Left forelimb (tissue), 1 donor: Measurements from ENCODE around the gene ABI2.
"Not testable (repeated sequence)": the region's sequence is repeated elsewhere in the genome, so short reads cannot be mapped to it uniquely, and the experiment has no call there.

Source experiments
- DNase-seq: peaks from one replicate; pipeline ENCODE4 v3.0.0-alpha.2; 2018; ENCODE audit warnings: low spot score

ABI2 gene

DNA sequence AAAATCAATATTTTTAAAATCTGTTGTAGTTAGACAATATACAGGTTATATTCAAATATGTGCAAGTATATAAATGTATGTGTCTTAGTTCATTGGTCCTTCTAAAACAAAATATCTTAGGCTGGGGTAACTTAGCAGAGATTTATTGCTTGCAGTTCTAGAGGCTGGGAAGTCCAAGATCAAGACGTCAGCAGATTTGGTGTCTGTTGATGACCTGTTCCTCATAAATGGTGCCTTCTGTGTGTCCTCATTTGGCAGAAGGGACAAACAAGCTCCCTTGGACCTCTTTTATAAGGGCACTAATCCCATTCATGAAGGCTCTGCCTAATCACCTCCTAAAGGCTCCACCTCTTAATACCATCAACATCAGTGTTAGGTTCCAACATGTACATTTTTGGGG is 31.3 kb downstream of the ABI2 start:
- DNase-seq: no peak

DNA sequence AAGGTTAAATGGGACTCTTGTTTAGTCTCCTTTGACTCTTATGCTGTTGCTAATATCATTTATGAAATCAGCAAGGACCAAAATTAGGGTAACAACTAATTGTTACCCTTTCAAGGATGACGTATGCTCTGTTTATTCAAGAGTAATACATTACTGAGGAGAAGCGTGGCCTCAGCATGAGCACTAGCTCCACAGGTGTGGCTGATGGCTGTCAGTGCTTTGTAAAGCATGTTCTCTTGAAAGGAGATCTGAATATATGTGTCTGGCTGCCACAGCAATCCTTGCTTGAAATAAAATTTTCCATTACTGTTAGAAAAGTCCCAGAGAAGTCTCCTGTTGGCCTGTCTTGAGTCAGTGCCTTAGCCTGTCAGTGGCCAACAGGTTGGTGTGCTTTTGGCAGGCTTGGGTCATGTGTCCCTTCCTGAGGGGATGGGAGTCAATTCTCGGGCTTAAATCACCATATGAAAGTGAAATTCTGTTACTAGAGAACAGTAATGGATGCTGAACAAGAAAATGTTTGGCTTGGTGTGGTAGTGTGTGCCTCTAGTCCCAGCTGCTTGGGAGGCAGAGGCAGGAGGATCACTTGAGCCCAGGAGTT is 32.7 kb downstream of the ABI2 start:
- DNase-seq: no peak

DNA sequence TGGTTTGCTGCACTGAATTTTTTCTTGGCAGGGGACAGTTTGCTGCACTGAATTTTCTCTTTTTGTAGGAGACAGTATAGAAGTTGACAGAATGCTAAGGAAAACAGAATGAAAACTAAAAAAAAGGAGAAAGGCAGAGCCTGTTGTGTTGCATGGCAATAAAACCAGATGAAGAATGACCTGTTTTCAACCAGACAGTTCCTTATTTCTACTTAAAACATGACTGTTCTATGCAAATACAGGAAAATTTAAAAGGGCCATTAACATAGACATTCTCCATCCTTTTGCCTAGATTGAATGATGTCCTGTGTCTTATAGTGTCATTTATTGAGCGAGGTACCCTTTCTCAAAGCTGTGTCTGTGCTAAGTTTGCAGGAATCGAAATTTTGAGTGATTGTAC is 33.3 kb downstream of the ABI2 start:
- no peak for DNase-seq

DNA sequence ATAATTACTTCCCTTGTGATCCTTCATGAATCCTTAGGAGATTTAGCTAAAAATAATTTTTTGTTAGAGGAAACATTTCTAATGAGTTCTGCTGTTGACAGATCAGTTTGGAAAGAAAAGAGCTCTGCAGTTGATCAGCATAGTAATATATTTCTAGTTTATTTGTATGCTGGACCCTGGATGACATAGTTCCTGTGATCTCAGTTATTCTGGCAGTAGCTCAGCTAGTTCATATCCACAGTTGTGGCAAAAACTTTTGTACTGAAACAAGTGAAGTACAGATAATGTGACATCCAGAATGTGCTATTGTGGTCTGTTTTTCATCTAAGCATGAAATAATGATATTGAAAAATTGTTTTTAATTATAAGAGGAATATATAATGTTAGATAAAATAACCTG is 33.7 kb downstream of the ABI2 start:
- DNase-seq: no peak

DNA sequence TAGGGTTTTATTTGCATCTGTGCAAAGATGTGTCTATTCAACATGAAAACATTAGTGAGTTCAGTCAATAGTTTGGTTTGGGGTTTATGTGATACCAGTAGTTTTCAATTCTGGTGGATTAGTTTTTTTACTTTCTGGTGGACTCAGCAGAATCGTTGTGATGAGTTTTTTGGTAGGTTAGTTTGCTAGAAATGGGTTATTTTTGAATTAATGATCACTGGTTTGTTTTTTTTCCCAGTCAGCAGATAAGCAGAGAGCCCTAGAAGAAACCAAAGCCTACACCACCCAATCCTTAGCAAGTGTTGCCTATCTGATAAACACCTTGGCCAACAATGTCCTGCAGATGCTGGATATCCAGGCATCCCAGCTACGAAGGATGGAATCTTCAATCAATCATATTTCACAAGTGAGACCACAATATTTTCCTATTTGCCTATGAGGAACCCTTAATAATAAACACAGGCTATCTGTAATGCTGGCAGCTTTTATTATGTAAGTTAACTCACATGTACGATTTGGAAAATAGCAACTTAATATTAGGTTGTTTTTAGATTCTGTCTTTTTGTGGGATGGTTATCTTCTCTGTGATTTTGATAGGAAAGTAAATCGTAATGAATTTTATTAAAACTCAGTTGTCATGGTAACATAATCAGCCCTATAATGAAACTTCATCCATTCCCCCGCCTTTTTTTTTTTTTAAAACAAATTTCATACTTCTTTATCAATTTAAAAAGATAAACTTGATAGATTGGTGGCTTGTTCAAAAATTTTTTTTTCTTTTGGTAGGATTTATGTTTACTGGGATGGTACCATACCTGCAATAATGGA is 38.7 kb downstream of the ABI2 start:
- no peak for DNase-seq

DNA sequence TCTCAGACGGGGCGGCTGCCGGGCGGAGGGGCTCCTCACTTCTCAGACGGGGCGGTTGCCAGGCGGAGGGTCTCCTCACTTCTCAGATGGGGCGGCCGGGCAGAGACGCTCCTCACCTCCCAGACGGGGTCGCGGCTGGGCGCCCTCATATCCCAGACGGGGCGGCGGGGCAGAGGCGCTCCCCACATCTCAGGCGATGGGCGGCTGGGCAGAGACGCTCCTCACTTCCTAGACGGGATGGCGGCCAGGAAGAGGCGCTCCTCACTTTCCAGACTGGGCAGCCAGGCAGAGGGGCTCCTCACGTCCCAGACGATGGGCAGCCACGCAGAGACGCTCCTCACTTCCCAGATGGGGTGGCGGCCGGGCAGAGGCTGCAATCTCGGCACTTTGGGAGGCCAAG is 44.5 kb downstream of the ABI2 start:
- not testable (repeated sequence) for DNase-seq

DNA sequence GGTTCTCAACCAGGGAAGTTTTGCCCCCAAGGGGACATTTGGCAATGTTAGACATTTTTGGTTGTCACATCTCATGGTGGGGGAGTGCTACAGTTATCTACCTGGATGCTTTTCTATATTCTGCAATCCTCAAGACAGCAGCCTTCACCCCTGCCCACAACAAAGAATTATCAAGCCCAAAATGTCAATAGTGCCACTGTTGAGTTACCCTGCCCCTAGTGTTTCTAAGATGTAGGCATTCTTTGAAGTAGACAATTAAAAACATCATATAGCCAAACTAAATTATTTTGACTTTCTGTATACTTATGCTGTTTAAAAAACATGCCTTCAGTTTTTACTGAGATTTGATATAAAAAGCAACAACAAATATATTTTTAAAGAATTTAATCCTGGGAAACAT is 48.0 kb downstream of the ABI2 start:
- DNase-seq: no peak

DNA sequence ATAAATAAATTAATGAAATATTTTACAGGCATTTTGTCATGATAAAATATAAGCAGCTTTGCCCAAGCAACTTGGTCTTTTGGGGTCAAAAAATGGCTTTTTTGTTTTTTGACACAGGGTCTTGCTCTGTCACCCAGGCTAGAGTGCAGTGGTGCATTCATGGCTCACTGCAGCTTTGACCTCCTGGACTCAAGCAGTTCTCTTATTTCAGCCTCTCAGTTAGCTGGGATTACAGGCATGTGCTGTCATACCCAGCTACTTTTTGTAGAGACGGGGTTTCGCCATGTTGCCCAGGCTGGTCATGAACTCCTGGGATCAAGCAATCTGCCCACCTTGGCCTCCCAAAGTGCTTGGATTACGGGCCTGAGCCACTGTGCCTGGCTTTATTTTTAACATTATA is 51.0 kb downstream of the ABI2 start:
- DNase-seq: no peak

DNA sequence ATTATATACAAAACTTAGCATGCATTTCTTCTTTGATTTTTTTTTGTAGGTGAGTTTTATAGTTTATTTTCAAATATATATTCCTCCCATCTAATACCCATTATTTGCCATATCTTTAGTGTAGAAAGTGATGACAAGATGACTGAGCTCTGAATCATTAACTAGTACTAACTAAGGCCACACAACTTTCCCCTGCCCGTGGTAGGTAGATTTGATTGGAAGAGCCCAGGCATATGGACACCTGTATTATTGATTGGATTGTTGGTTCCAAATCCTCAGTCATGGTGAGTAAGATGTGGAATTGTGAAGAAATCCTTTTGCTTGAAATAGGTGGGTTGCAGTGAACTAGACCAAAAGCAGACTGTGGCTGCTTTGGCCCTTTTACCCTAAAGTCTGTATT is 54.8 kb downstream of the ABI2 start:
- DNase-seq: no peak

DNA sequence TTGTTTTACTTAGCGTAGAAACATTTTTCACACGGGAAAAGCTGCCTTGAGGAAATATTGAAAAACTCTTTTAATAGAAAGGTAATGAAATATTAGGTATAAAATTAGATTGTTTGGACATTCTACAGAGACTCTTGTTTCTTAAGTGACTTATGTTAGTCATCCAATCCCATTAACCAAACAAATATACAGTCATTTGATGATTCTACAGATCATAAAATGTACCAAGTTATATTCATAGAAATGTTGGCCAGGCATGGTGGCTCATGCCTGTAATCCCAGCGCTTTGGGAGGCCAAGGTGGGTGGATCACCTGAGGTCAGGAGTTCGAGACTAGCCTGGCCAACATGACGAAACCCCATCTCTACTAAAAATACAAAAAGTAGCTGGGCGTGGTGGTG is 60.0 kb downstream of the ABI2 start:
- not testable (repeated sequence) for DNase-seq

DNA sequence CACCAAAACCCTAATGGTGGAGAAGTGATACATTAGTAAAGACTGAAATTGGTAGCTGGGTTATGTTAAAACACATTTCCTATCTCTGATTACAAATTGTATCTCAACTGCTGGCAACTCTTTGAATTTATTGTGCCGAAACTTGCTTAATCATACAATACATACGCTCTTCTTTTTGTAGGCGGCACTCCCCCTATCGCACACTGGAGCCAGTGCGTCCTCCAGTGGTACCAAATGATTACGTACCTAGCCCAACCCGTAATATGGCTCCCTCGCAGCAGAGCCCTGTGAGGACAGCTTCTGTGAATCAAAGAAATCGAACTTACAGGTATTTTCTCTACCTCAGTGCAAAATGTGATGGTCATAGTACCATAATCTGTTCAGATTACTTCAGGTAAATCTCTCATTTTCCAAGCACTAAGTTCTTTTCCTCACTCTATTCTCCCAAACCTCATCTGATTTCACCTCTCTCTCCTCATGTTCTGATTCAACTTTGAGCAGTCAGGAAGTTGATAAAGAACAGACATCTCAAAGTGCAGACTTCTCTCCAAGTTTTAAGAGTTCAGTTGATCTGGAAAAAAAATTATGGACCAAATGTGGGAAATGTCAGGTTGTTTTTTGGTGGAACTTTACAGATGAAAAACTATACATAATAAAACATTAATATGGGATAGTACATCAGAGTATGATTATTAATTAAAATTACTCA is 66.5 kb downstream of the ABI2 start:
- no peak for DNase-seq

DNA sequence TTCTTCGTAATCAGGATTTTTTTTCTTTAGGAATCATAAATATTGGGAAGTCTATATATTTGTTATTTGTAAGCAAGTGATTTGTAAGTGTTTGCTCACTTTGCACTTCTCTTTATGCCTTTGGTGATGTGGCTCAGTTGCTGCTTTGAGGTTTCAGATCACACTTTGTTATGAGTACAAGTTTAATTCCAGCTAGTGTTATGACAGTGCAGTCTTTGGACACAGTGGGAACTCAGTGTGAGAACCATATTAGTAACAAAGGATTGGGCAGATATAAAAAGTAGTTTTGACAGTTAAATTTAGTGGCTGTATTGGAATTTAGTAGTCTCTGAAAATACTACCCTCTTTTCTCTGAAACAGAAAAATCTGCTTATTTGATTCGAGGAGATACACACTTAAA is 67.7 kb downstream of the ABI2 start:
- DNase-seq: no peak

DNA sequence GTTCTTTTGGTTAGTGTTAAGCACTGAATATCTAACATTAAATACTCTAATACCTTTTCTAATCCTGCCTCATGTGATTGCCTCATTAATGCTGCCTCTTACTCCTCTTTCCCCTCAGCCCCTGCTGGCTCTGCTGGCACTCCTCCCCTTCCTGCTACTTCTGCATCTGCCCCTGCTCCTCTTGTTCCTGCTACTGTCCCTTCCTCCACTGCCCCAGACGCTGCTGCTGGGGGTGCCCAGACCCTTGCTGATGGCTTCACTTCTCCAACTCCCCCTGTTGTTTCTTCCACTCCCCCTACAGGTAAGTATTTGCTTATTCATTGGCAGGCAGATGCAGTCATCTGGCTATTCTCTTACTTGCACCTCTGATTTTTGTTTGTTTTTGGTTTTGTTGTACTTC is 68.5 kb downstream of the ABI2 start:
- no peak for DNase-seq

DNA sequence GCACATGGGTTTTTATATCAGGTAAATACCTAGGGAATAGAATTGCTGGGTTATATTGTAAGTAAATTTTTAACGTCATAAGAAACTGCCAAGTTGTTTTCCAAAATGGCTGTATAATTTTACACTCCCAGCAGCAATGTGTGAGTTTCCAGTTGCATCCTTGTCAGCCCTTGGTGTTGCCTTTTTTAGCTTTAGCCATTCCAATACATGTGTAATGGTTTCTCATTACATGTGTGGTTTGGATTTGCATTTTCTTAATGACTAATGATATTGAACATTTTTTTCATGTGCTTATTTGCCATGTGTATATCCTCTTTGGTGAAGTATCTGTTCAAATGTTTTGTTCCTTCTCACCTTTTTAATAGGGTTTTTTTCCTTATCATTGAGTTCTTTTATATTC is 70.8 kb downstream of the ABI2 start:
- DNase-seq: no peak

DNA sequence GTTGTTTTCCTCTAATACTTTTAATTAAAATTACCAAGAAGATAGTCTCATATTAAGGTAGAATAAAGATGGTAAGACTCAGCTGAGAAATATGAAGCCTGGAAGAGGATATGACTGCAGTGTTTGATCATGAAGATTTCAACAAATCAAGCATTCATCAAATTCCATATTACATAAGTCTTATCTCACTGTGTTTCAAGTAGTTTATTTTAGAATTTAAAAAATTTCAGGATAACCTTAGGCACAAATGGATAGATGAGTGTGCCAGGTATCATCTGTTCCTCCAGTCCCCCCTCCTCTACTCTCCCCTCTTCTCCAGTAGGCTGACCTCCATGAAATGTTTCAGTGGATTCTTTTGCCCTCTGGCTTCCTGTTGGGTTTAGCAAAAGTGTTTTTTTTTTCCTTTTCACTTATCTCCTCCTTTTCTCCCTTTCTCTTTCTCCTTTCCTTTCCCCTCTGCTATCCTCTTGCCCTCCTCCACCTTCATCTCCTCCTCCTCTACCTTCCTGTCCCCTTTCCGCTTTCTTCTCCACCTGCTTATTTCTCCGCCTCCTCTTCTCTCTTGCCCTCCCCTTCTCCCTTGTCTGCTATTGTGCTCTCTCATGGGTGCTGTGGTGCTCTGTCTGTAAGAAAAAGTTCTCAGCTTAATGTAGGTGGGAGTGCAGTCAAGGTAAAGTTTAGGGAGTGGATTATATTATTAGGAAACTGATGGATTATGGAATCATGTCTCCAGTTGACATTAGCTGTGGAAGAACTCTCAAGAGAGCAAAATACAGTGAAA is 72.8 kb downstream of the ABI2 start:
- no peak for DNase-seq

DNA sequence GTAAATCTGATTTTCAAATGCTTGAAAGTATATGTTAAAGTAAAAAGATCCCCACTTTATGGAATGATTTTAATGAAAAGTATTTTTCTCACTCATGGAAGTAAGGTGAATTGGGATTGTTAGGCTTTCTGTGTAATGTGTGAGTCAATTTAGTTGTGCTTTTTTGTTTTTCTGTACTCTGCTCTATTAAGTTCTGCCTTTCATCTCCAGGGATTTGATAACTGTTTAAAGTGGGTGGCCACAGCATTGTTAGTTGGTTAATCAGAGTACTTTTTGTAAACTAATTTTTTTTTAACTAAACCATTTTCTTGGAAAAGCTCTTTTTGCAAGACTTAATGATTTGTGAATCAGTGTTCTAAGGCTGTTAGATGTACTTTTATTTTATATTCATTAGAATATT is 76.8 kb downstream of the ABI2 start:
- no peak for DNase-seq

DNA sequence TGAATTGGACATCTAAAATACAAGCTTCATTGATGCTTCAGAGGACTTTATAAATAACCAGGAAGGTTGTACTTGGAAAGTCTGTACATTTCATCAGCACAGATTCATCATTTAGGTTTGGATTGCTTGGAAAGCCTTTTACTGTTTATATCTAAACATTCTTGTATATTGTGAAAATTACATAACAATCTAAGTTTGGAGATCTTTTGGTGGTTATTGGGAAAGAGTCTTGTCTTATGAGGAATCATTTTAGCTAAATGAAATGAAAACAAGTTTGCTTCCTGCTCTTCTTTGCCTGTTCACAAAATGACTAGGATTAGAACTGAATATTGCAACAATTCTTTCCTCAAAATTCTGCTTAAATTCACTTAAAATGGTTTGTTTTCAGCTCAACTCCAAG is 79.3 kb downstream of the ABI2 start:
- DNase-seq: no peak

DNA sequence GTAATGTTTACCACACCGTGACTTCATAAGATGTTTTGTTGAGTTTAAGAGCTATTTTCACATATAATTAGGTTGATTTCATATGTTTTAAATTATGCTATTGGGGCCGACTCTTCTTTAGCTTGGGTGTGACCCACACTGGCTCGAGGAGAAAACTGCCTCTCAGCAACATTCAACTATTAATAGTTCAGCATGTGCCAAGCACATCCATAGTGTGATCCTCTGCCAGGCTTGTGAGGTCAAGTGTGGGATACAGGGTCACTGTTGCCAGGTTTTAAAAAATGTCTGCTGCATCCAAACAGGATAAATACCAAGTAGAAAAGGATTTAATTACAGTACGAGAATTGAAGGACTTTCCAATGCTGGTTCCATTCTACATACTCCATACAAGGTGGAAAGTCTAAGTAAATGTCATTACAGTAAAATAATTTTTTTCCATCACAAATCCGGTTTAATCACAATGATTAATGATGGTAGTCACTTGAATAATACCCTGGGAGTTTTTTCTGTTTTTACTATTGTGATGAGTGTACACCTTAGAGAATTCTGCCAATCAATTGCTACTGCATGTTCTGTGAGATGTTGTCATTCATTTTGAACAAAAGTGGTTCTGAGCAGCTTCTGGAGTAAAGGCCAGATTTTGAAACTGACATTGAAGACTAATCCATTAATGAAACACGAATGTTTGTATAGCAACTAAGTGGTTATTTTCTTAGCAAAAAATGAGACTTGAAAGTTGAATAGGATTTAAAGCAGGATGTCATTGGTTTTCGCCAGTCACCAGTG is 84.5 kb downstream of the ABI2 start:
- DNase-seq: no peak

DNA sequence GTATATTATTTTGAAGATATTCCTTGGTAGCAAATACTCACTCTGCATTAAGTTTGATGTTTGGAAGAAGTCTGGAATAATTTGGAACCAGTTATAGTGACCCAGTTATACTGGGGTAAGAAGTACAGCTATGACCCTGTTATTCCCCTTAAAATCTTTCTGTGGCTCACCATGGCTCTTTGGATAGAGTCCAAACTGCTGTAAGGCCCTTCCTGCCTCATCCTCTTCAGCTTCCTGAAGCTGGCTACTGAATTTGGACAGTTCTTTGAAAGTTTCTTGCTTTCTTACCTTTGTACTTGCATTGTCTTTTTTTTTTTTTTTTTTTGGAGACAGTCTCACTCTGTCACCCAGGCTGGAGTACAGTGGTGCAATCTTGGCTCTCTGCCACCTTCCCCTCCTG is 85.6 kb downstream of the ABI2 start:
- no peak for DNase-seq

DNA sequence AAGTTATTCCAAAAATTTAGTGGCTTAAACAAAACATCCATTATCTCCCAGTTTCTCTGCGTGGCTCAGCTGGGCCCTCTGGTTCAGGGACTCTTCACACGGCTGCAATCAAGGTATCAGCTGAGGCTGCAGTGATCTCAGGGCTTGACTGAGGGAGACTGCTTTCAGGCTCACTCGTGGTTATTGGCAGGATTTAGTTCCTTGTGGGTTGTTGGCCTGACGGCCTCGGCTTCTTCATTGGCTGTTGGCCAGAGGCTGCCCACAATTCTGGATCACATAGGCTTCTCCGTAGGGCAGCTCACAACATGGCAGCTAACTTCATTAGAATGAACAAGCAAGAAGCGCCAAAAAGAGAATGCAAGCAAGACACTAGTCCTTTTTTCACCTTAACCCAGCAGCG is 90.1 kb downstream of the ABI2 start:
- no peak for DNase-seq

DNA sequence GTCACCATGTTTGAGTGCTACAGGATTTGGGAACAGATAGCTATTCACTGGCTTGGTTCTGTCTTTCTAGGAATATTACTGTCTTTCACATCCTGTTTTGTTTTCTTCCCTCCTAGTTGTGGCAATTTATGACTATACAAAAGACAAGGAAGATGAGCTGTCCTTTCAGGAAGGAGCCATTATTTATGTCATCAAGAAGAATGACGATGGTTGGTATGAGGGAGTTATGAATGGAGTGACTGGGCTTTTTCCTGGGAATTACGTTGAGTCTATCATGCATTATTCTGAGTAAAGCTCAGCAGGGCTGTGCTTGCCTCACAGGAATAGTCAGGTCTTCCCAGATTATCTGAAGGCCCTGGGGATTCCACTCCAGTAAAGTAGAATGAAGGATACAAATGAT is 98.9 kb downstream of the ABI2 start:
- DNase-seq: no peak

DNA sequence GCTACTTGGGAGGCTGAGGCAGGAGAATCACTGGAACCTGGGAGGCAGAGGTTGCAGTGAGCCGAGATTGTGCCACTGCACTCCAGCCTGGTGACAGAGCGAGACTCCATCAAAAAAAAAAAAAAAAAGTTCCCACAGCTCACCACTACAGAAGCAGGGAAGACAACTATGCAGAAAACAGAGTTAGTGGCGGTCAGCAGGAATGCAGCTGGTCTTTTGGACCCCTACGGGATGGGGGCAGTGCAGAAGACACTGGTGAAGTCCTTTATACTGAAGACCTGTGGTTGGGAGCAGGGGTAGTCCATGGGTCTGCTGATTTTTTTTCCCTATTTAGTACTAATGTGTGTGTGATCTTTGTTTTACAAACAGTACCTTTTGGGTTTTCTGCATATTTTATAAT is 101.4 kb downstream of the ABI2 start:
- DNase-seq: not testable (repeated sequence)
